ENCODE measurements around the gene ANKRD22.

ANKRD22 gene

DNA sequence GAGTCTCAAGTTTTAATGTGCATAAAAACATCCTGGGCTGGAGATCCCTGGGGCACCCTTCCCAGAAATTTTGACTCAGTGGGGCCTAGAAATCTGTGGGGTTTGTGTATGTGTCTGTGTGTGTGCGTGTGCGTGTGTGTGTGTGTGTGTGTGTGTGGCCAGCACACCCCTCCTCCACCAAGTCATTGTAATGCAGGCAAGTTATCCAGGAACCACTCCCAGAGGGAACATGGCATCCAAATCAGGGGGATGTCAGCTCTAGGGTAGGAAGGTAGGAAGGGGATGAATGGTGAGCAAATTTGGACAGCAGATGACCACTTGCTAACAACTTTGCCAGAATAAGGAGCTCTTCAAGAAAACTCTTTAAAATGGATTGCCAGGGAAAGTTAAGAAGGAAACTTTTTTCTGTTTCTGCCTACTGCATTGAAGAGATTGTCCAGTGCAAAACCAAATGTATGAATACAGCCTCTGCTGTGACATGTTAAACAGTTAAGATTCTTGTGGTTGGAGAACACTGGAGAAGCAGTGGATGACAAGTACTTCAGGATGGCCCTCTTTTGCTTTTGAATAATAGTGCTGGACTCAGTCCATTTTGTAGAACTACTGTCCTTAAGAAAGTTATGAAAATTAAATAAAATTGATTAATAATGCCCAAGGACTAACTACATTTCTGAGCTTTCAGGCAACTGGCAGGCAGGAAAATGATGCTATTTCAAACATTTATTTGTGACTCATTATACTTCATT is 40.8 kb upstream of the ANKRD22 start:
- TF ChIP-seq, protein P1, sequence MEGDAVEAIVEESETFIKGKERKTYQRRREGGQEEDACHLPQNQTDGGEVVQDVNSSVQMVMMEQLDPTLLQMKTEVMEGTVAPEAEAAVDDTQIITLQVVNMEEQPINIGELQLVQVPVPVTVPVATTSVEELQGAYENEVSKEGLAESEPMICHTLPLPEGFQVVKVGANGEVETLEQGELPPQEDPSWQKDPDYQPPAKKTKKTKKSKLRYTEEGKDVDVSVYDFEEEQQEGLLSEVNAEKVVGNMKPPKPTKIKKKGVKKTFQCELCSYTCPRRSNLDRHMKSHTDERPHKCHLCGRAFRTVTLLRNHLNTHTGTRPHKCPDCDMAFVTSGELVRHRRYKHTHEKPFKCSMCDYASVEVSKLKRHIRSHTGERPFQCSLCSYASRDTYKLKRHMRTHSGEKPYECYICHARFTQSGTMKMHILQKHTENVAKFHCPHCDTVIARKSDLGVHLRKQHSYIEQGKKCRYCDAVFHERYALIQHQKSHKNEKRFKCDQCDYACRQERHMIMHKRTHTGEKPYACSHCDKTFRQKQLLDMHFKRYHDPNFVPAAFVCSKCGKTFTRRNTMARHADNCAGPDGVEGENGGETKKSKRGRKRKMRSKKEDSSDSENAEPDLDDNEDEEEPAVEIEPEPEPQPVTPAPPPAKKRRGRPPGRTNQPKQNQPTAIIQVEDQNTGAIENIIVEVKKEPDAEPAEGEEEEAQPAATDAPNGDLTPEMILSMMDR (IDR thresholded peaks at IDR 0.05): no peak

DNA sequence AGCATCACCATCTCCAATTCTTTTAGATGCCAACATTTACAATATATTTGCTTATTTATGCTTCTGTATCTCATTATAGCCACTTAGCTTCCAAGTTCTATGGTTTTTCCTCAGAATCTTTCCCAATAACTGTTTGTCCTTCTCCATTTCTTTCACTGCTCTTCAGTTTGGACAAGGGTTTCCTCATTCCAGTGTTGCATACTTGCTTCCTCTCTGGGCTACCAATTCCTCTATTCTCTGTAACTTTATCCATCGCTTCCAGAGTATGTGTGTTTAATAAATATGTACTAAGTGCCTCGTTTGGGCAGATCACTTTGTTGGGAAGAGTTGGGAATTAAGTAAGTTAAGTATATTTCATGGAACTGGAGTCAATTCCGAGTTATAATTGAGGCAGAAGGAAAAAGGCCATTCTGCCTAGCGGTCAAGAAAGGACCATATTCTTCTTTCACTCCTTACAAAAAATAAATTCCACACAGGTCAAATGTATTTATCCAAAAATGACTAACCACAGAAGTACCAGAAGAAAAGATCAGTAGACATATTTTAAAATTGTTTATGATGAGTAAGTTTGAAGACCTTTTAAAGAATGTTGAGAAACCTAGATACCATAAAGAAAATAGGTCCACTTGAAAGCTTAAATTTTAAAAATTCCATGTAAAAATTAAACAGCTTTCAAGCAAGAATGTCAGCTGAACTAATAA is 39.2 kb upstream of the ANKRD22 start:
- TF ChIP-seq, protein P1 (IDR thresholded peaks at IDR 0.05): no peak

DNA sequence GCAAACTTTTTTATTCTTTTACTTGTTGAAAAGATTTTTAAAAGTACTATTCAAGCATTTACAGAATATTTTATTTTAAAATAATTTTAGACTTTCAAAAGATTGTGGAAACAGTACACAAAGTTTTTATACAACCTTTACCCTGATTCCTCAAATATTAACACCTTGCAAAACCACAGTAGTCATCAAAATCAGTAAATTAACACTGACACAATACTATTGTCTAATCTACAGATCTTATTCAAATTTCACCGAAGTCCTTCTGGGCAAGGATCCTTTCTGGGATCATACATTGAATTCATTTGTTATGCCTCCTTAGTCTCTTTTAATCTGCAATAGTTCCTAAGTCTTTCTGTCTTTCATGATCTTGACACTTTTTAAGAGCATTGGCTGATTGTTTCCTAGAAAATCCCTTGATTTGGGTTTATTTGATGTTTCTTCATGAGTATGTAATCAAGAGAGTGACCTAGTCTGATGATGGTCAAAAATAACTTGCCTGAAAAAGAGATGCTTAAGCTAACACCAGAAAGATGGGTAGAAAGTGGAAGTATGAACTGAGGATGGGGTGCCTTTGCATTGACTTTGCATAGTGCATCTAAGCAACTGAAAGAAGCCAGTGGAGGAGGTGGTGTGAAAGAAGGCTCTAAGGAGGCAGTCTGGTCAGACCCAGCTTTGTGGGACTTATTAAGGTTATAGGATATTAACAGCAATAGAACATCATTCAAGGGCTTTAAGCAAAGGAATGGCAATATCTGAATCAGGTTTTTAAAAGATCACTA is 38.1 kb upstream of the ANKRD22 start:
- TF ChIP-seq, protein P1 (IDR thresholded peaks at IDR 0.05): no peak

DNA sequence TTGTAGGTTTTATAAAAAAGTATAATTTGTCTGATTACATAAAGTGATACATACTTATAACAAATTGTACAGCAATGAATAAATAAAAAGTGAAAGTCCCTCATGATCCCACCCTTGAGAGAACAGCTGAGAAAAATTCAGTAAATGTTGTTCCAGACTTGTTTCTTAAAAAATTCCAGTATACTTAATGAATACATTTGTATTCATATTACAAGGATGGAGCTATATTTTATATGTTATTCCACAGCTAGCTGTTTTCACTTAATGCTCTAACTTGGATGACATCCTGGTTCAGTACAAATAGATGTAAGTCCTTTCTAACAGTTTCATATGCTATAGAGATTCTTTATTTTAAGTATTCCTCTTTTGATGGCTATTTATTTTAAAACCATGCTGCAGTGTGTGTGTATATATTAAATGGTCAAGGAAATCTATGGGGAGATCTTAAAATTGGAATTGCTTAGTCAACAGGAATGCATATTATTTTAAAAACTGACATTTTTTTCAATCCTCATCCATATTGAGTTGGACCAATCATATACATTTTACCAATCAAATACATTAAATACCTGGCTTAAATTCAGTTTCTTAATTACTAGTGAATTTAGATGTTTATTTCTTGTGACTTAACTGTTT is 37.3 kb upstream of the ANKRD22 start:
- TF ChIP-seq, protein P1 (IDR thresholded peaks at IDR 0.05): no peak

DNA sequence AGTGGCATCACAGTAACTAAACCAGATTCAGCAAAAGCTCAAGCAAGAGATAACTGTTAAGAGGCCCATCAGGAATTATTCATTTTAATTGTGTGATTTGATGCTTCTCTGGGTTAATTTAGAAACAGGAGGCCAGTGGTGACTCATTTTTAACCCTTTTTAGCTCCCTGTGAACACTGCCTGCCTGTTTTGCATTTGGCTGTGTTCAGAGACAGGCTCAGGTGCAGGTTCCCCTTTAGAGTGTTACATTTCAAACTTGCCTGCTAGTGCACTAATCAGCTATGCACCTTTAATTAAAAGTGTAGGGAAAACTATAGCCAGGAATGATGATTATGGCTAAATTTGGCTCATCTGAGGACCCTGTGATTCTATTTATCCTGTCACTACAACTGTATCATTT is 34.9 kb upstream of the ANKRD22 start:
- TF ChIP-seq, protein P1 (IDR thresholded peaks at IDR 0.05): no peak

DNA sequence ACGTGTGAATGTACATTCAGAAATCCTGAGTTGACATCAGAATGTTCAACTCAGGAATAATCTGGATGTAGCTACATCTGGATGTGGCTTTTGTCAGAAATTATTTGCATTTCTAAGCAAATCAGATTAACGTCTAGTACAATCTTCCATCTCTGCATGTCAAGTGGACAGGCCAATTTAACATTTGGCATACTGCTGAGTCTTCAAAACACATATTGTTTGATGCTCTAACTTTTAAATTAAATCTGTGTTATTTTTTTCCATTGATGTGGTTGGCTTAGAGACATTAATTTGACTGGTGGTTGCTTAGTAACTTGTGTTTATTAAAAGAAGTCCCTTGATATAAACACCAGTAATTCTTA is 31.8 kb upstream of the ANKRD22 start:
- TF ChIP-seq, protein P1 (IDR thresholded peaks at IDR 0.05): no peak

DNA sequence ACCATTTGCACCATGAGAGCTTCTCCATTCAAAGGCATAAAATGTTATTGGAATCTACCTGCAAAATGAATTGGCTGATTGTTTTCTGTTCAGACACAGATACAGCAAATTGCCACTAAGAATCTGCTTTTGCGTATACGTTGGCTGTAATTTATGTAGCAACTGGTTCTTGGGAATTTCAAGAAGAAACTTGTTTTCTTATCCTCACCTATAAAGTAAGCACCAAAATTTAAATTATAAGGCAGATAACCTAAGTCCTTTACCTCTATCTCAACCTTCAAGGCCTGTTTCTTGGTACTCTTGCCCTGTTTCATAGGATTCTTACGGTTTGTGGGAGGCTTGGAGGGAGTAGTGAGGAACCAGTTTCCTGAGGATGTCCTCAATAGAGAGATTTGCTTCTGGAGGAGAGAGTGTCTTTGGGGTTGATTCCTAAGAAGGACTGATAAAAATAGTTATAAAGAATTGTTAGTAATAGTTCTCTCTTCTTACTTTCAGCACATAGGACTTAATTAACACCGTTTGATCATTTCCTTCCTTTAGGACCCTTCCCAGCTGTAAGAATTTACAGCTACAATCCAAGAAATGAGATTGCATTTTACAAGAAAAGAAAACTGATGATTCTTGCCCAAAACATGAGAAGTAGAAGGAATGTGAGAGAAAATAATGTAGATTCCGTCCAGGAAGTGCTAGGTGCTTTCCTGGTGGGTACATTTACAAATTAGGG is 30.4 kb upstream of the ANKRD22 start:
- TF ChIP-seq, protein P1 (IDR thresholded peaks at IDR 0.05): no peak

Measured in LNCAP (cell line).